Hepatocyte (in vitro differentiated cells): ENCODE measurements around the gene SAFB2.

Experiments
- EZH2phosphoT487 ChIP-seq: fragments of 200-600 bp; sonication (generic); IDR thresholded peaks from one replicate; pipeline ENCODE4 v1.6.1; 2018; ENCODE audit warnings: antibody characterized with exemption, mild to moderate bottlenecking, low read depth, moderate library complexity; ENCODE audit not compliant: unreplicated experiment, severe bottlenecking
- TF ChIP-seq, protein P1 (sequence below): fragments of 200-600 bp; sonication (generic); IDR thresholded peaks from 2 replicates; pipeline ENCODE4 v1.5.1; 2016; ENCODE audit warnings: antibody characterized with exemption, mild to moderate bottlenecking; ENCODE audit not compliant: poor library complexity

DNA sequence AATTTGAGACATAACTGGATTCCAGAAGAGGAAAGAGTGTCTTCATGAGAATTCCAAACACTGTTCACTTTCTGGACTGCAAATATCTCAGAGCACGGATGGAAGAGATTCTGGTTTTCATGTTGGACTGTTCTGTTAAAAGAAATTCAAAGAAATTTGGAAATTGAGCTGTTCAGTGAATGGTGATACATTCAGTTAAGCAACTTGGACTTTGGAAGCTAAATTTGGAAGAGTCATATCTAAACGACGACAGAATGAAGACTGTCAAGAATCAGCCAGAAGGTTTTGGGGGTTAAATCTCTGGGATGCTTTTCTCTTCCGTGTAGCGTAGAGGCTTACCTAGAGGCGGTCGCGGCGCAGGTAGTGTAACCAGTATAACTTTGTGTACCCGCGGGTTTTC, 25.9 kb upstream of the SAFB2 start:
- TF ChIP-seq, protein P1, sequence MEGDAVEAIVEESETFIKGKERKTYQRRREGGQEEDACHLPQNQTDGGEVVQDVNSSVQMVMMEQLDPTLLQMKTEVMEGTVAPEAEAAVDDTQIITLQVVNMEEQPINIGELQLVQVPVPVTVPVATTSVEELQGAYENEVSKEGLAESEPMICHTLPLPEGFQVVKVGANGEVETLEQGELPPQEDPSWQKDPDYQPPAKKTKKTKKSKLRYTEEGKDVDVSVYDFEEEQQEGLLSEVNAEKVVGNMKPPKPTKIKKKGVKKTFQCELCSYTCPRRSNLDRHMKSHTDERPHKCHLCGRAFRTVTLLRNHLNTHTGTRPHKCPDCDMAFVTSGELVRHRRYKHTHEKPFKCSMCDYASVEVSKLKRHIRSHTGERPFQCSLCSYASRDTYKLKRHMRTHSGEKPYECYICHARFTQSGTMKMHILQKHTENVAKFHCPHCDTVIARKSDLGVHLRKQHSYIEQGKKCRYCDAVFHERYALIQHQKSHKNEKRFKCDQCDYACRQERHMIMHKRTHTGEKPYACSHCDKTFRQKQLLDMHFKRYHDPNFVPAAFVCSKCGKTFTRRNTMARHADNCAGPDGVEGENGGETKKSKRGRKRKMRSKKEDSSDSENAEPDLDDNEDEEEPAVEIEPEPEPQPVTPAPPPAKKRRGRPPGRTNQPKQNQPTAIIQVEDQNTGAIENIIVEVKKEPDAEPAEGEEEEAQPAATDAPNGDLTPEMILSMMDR, result no peak
- TF ChIP-seq EZH2phosphoT487, result no peak
